Osteocyte (in vitro differentiated cells): ENCODE data around the gene BAG1. TPM values are rescaled to one million over a fixed set of nuclear protein-coding genes. Genes with fewer than 3 reads are reported as not detected.

Experiments
- DNase-seq: peaks from one replicate; pipeline ENCODE4 v3.0.0; 2021; ENCODE audit warnings: mixed read lengths; ENCODE audit not compliant: unreplicated experiment; ENCODE audit errors: extremely low spot score
- H3K27ac Mint-ChIP-seq: one replicate; pipeline ENCODE4 v1.8.0; 2021; ENCODE audit warnings: mild to moderate bottlenecking, mixed read lengths; ENCODE audit not compliant: unreplicated experiment
- H3K27me3 Mint-ChIP-seq: one replicate; pipeline ENCODE4 v1.8.0; 2021; ENCODE audit warnings: mixed read lengths; ENCODE audit not compliant: unreplicated experiment
- H3K36me3 Mint-ChIP-seq: one replicate; pipeline ENCODE4 v1.8.0; 2021; ENCODE audit warnings: mixed read lengths; ENCODE audit not compliant: unreplicated experiment
- H3K4me1 Mint-ChIP-seq: one replicate; pipeline ENCODE4 v1.8.0; 2021; ENCODE audit warnings: mixed read lengths; ENCODE audit not compliant: unreplicated experiment
- H3K4me3 Mint-ChIP-seq: one replicate; pipeline ENCODE4 v1.8.0; 2021; ENCODE audit warnings: mild to moderate bottlenecking, moderate library complexity, mixed read lengths; ENCODE audit not compliant: unreplicated experiment
- H3K9me3 Mint-ChIP-seq: one replicate; pipeline ENCODE4 v1.8.0; 2021; ENCODE audit warnings: mixed read lengths; ENCODE audit not compliant: unreplicated experiment
- total RNA-seq: library from RNA; stranded (reverse); gene quantifications from 2 replicates; pipeline ENCODE4 v1.2.1, GENCODE V29; 2021
- TF ChIP-seq, protein P1 (sequence below): fragments of 200-600 bp; sonication (generic); IDR thresholded peaks from 2 replicates; pipeline ENCODE4 v1.5.0; 2021; ENCODE audit warnings: antibody characterized with exemption, mild to moderate bottlenecking, moderate library complexity

BAG1 gene
- total RNA-seq, 1 donor from 2014 or later: 73.9 TPM

DNA sequence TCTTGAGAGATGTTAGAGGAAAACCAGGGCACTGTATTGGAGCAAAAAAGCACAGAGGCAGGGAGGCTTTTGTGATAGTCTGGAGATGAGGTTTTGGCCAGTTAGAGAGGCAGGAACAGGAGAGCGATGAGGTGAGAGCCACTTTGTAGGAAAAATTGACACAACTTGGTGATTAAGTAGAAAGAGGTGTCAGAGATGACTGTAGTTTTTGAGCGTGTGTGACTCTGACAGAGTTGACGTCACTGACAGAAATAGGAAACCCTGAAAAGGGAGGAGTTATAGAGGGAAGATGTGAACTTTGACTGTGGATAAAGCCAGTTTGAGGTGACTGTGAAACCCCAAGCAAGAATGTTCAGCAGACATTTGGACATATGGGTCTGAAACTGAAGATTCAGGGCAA is 41.5 kb upstream of the BAG1 start:
- H3K4me1 Mint-ChIP-seq: no peaks in the 10 kb centered on the region
- peak; percentile 3 for DNase-seq

DNA sequence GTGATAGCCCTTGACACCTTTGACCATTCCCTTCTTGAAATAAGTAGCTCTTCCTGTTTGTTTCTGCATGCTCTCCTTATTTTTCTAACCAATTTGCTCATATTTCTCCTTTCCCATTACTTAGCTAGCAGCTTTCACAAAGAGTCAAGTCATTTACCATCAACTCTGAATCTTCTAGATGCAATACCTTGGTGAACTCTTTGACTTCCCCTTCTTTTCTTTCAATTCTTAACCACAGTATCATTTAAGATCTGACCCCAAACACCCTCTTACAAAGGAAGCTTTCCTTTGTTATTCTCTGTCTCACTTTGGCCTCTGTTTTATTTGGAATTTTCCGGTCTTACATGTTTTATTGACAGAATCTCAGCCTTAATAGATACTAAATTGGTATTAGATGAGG is 39.9 kb upstream of the BAG1 start:
- Mint-ChIP-seq H3K36me3 (peaks cover 43% of the 10 kb centered on the region), H3K27ac (no peak overlapping the region), H3K27me3 (no peaks in the 10 kb centered on the region), H3K9me3 (no peaks in the 10 kb centered on the region), H3K4me3 (no peak overlapping the region), H3K4me1 (no peaks in the 10 kb centered on the region)
- TF ChIP-seq, protein P1, sequence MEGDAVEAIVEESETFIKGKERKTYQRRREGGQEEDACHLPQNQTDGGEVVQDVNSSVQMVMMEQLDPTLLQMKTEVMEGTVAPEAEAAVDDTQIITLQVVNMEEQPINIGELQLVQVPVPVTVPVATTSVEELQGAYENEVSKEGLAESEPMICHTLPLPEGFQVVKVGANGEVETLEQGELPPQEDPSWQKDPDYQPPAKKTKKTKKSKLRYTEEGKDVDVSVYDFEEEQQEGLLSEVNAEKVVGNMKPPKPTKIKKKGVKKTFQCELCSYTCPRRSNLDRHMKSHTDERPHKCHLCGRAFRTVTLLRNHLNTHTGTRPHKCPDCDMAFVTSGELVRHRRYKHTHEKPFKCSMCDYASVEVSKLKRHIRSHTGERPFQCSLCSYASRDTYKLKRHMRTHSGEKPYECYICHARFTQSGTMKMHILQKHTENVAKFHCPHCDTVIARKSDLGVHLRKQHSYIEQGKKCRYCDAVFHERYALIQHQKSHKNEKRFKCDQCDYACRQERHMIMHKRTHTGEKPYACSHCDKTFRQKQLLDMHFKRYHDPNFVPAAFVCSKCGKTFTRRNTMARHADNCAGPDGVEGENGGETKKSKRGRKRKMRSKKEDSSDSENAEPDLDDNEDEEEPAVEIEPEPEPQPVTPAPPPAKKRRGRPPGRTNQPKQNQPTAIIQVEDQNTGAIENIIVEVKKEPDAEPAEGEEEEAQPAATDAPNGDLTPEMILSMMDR: no peak
- DNase-seq: no peak

More for the DNA sequence above, 41.5 kb upstream of the BAG1 start:
- TF ChIP-seq, protein P1: no peak
- Mint-ChIP-seq H3K4me3 (no peak overlapping the region), H3K36me3 (peaks cover 45% of the 10 kb centered on the region), H3K9me3 (no peaks in the 10 kb centered on the region), H3K27me3 (no peaks in the 10 kb centered on the region), H3K27ac (no peak overlapping the region)

DNA sequence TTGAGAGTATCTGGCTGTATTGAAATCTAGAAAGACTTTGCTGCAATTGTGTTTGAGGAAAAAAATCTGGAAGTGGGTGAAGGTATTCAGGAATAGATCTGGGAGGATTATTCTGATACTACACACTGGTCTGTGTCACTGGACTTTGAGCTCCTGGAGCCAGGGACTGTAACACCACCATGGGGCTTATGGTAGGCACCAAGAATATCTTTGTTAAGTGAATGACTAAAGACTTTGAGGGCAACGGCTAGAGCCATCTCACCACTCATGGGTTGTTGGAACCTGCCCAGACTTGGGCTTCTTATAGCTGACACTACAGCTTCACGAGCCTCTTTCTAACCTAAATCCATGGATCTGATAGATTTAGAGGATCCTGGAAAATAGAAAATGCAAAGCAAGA is 36.0 kb upstream of the BAG1 start:
- Mint-ChIP-seq H3K4me3 (no peak overlapping the region), H3K36me3 (peaks cover 49% of the 10 kb centered on the region), H3K4me1 (peaks cover 16% of the 10 kb centered on the region), H3K27me3 (no peaks in the 10 kb centered on the region), H3K27ac (no peak overlapping the region), H3K9me3 (no peaks in the 10 kb centered on the region)
- DNase-seq: peak; percentile 38
- TF ChIP-seq, protein P1: no peak

DNA sequence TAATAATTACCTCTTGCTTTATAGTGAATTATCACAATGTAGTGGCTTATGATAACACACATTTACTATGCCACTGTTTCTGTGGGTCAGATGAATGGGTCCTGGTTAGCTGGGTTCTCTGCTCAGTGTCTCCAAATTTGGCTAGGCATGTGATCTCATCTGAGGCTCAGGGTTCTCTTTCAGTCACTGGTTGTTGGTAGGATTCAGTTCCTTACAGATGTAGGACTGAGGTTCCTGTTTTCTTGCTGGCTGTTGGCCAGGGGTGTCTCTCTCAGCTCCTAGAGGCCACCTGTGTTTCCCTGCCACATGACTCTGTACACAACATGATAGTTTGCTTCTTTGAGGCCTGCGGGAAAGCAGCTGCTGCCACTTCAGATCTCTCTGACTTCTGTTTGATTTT is 32.9 kb upstream of the BAG1 start:
- H3K9me3 Mint-ChIP-seq: no peaks in the 10 kb centered on the region
- TF ChIP-seq, protein P1: no peak
- peaks cover 51% of the 10 kb centered on the region for H3K36me3 Mint-ChIP-seq
- H3K27ac Mint-ChIP-seq: peak overlapping the region; percentile 1
- no peaks in the 10 kb centered on the region for H3K27me3 Mint-ChIP-seq
- no peak overlapping the region for H3K4me3 Mint-ChIP-seq
- H3K4me1 Mint-ChIP-seq: peaks cover 28% of the 10 kb centered on the region
- peak; percentile 25 for DNase-seq

DNA sequence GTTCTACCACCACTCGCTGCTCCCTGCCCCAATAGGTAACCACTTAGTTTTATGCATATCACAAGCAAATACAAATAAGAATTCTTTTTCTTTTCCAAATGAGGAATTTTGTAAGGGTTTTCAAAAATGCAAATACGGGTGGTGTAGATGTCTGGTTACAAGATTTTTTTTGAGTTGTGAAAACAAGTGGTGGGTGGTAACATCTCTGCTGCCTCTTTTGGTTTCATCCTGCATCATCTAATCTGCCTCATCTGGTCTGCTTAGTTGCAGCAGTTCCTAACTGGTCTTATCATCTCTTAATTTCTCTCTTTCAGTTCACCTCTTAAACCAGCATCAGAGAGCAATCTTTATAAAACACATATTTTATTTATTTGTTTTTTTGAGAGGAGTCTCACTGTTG is 31.1 kb upstream of the BAG1 start:
- Mint-ChIP-seq H3K36me3 (peaks cover 42% of the 10 kb centered on the region), H3K27ac (no peak overlapping the region), H3K4me3 (no peak overlapping the region), H3K9me3 (no peaks in the 10 kb centered on the region), H3K27me3 (no peaks in the 10 kb centered on the region), H3K4me1 (peaks cover 43% of the 10 kb centered on the region)
- TF ChIP-seq, protein P1: no peak
- peak; percentile 7 for DNase-seq
